Body of pancreas (tissue), 4 donors: ENCODE data around the gene PPM1H.

Experiments used
- CTCF ChIP-seq, 7 experiments: fragments of 450-650 bp in 4 of 7; fragments of 200-600 bp in 3 of 7; sonication (generic) in 3 of 7; IDR thresholded peaks; one replicate each; pipeline ENCODE4 v1.5.1; 2016 to 2019; ENCODE audit warnings: antibody characterized with exemption in 7 of 7
- POLR2A ChIP-seq, 3 donors: fragments of 450-650 bp; IDR thresholded peaks; one replicate each; pipeline ENCODE4 v1.6.1; 2016; ENCODE audit warnings: antibody characterized with exemption in 3 of 3, mild to moderate bottlenecking in 2 of 3

GRCh38 chr12:62726471-62726980, 208.4 kb downstream of the PPM1H start:
- no peak for TF ChIP-seq POLR2A (IDR thresholded peaks at IDR 0.05)
- no peak for TF ChIP-seq CTCF (IDR thresholded peaks at IDR 0.05)
